Measurements from ENCODE around the gene ATP6V0B. TPM values are rescaled to one million over a fixed set of nuclear protein-coding genes. Genes with fewer than 3 reads are reported as not detected.

Gene ATP6V0B
- total and polyA plus RNA-seq, 2 experiments from 2014 or later: 112 to 142 TPM

- H3K4me2 ChIP-seq: no peak overlapping the region
Measured at GRCh38 chr1:43930168-43930948, 44.4 kb upstream of the ATP6V0B start.

GRCh38 chr1:43930949-43931275 lies 43.8 kb upstream of the ATP6V0B start:
- ATAC-seq (no peak), DNase-seq (ENCODE audit: low spot score) (no peak)
- Mint-ChIP-seq H3K36me3 (ENCODE audit: low read depth) (no peaks in the 10 kb centered on the region; the same call in 2 of the 3 replicates), H3K27me3 (ENCODE audit: insufficient read depth, low read depth, poor library complexity) (peaks cover 30% of the 10 kb centered on the region), H3K27ac (no peak overlapping the region), H3K4me1 (peaks cover 36% of the 10 kb centered on the region), H3K4me3 (no peak overlapping the region), H3K9me3 (no peaks in the 10 kb centered on the region)
- H3F3A ChIP-seq (replicated peaks; ENCODE audit: low read depth): peaks cover 18% of the 10 kb centered on the region
- no peaks in the 10 kb centered on the region for H3K9me2 ChIP-seq (ENCODE audit: insufficient read depth)
- peaks cover 8% of the 10 kb centered on the region for H3K27me3 ChIP-seq (ENCODE audit: insufficient read depth)
- no peak overlapping the region for H3K4me3 ChIP-seq
- no peak overlapping the region for H3K27ac ChIP-seq (ENCODE audit: low read depth)
- H3K4me2 ChIP-seq: no peak overlapping the region
- H2AFZ ChIP-seq: no peak overlapping the region
- peaks cover 28% of the 10 kb centered on the region for H3K4me1 ChIP-seq (ENCODE audit: insufficient read depth)
- no peaks in the 10 kb centered on the region for H3K36me3 ChIP-seq (ENCODE audit: insufficient read depth)
- no peaks in the 10 kb centered on the region for H3K79me2 ChIP-seq (replicated peaks; ENCODE audit: insufficient read depth)
- H4K20me1 ChIP-seq (replicated peaks; ENCODE audit: insufficient read depth): no peaks in the 10 kb centered on the region
- TF ChIP-seq POLR2AphosphoS5 (IDR thresholded peaks at IDR 0.05; ENCODE audit: low read depth) (no peak), EZH2phosphoT487 (IDR thresholded peaks at IDR 0.05; ENCODE audit: unreplicated experiment) (no peak), STAT1 (IDR thresholded peaks at IDR 0.05; ENCODE audit: unreplicated experiment) (no peak), CTCF (conservative IDR thresholded peaks at IDR 0.05; ENCODE audit: low read depth in 2 of 2) (no peak)
- TF ChIP-seq, protein P1, sequence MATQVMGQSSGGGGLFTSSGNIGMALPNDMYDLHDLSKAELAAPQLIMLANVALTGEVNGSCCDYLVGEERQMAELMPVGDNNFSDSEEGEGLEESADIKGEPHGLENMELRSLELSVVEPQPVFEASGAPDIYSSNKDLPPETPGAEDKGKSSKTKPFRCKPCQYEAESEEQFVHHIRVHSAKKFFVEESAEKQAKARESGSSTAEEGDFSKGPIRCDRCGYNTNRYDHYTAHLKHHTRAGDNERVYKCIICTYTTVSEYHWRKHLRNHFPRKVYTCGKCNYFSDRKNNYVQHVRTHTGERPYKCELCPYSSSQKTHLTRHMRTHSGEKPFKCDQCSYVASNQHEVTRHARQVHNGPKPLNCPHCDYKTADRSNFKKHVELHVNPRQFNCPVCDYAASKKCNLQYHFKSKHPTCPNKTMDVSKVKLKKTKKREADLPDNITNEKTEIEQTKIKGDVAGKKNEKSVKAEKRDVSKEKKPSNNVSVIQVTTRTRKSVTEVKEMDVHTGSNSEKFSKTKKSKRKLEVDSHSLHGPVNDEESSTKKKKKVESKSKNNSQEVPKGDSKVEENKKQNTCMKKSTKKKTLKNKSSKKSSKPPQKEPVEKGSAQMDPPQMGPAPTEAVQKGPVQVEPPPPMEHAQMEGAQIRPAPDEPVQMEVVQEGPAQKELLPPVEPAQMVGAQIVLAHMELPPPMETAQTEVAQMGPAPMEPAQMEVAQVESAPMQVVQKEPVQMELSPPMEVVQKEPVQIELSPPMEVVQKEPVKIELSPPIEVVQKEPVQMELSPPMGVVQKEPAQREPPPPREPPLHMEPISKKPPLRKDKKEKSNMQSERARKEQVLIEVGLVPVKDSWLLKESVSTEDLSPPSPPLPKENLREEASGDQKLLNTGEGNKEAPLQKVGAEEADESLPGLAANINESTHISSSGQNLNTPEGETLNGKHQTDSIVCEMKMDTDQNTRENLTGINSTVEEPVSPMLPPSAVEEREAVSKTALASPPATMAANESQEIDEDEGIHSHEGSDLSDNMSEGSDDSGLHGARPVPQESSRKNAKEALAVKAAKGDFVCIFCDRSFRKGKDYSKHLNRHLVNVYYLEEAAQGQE (IDR thresholded peaks at IDR 0.05; ENCODE audit: unreplicated experiment): no peak

More at GRCh38 chr1:43930168-43930948, 44.4 kb upstream of the ATP6V0B start:
- TF ChIP-seq, protein P1 (IDR thresholded peaks at IDR 0.05; ENCODE audit: unreplicated experiment): no peak
- no peak for TF ChIP-seq ZNF331 (CRISPR knock-in tag; IDR thresholded peaks at IDR 0.05; ENCODE audit: low read depth)
- peak; percentile 71 to 78 for TF ChIP-seq CTCF (conservative IDR thresholded peaks at IDR 0.05; ENCODE audit: low read depth in 2 of 2)
- TF ChIP-seq NANOG (IDR thresholded peaks at IDR 0.05; ENCODE audit: borderline replicate concordance): no peak
- TF ChIP-seq JUNB (IDR thresholded peaks at IDR 0.05; ENCODE audit: unreplicated experiment): no peak
- Histone ChIP-seq H3K79me2 (replicated peaks; ENCODE audit: insufficient read depth) (no peaks in the 10 kb centered on the region), H3K4me3 (no peak overlapping the region), H2AFZ (no peak overlapping the region), H3K9me2 (ENCODE audit: insufficient read depth) (no peaks in the 10 kb centered on the region), H3K4me1 (ENCODE audit: insufficient read depth) (peaks cover 22% of the 10 kb centered on the region), H3F3A (replicated peaks; ENCODE audit: low read depth) (peaks cover 15% of the 10 kb centered on the region), H3K27me3 (ENCODE audit: insufficient read depth) (peaks cover 8% of the 10 kb centered on the region), H3K36me3 (ENCODE audit: insufficient read depth) (no peaks in the 10 kb centered on the region), H4K20me1 (replicated peaks; ENCODE audit: insufficient read depth) (no peaks in the 10 kb centered on the region), H3K27ac (ENCODE audit: low read depth) (no peak overlapping the region)
- Mint-ChIP-seq H3K9me3 (no peaks in the 10 kb centered on the region), H3K4me1 (peaks cover 32% of the 10 kb centered on the region), H3K27ac (peak overlapping the region; percentile 72; the same call in 1 of the 2 replicates), H3K36me3 (ENCODE audit: low read depth) (no peaks in the 10 kb centered on the region; the same call in 2 of the 3 replicates), H3K27me3 (ENCODE audit: insufficient read depth, low read depth, poor library complexity) (peaks cover 30% of the 10 kb centered on the region), H3K4me3 (no peak overlapping the region)
- peak; percentile 85 for DNase-seq (ENCODE audit: low spot score)
- peak; percentile 16 for ATAC-seq
